Karpas-422 (cell line): ENCODE data around the gene SMIM43. TPM values are rescaled to one million over a fixed set of nuclear protein-coding genes. Genes with fewer than 3 reads are reported as not detected.

Experiments
- DNase-seq: peaks from one replicate; pipeline ENCODE4 v3.0.0-alpha.2; 2015
- H2AFZ ChIP-seq: fragments of 200-600 bp; sonication (generic); 2 replicates; pipeline ENCODE4 v1.6.1; 2014; ENCODE audit warnings: antibody characterized with exemption, low read length, mixed read lengths
- H3K27ac ChIP-seq: fragments of 200-600 bp; sonication (generic); 2 replicates; pipeline ENCODE4 v1.5.1; 2014; ENCODE audit warnings: mild to moderate bottlenecking, low read length, moderate library complexity
- H3K27me3 ChIP-seq: fragments of 200-600 bp; sonication (generic); 2 replicates; pipeline ENCODE4 v1.6.1; 2014; ENCODE audit warnings: low read length, mixed read lengths
- H3K36me3 ChIP-seq: fragments of 200-600 bp; sonication (generic); 2 replicates; pipeline ENCODE4 v1.6.1; 2014; ENCODE audit warnings: low read length, mixed read lengths; ENCODE audit not compliant: insufficient read depth
- H3K4me1 ChIP-seq: fragments of 200-600 bp; sonication (generic); 2 replicates; pipeline ENCODE4 v1.6.1; 2014; ENCODE audit warnings: mild to moderate bottlenecking, low read length, mixed read lengths
- H3K4me2 ChIP-seq: fragments of 200-600 bp; sonication (generic); 2 replicates; pipeline ENCODE4 v1.6.1; 2014; ENCODE audit warnings: low read length, low read depth, mild to moderate bottlenecking; ENCODE audit not compliant: poor library complexity, severe bottlenecking
- H3K4me3 ChIP-seq: fragments of 200-600 bp; sonication (generic); 2 replicates; pipeline ENCODE4 v1.5.1; 2014; ENCODE audit warnings: mild to moderate bottlenecking, antibody characterized with exemption, low read length, mixed read lengths
- H3K79me2 ChIP-seq: fragments of 200-600 bp; sonication (generic); 2 replicates; pipeline ENCODE4 v1.6.1; 2014; ENCODE audit warnings: mild to moderate bottlenecking, low read length, mixed read lengths
- H3K9ac ChIP-seq: fragments of 200-600 bp; sonication (generic); 2 replicates; pipeline ENCODE4 v1.6.0; 2014; ENCODE audit warnings: low read length
- H3K9me2 ChIP-seq: fragments of 200-600 bp; sonication (generic), shearing (Covaris generic); replicated peaks from 2 replicates; pipeline ENCODE4 v1.6.0; 2014; ENCODE audit warnings: mild to moderate bottlenecking, low read length, moderate library complexity; ENCODE audit not compliant: insufficient read depth
- H3K9me3 ChIP-seq: fragments of 300-700, 200-600 bp; sonication (generic); 2 replicates; pipeline ENCODE4 v1.6.1; 2014; ENCODE audit warnings: low read length, mixed read lengths
- H4K20me1 ChIP-seq: fragments of 200-600 bp; sonication (generic); 2 replicates; pipeline ENCODE4 v1.6.1; 2014; ENCODE audit warnings: mild to moderate bottlenecking, antibody characterized with exemption, low read length, low read depth; ENCODE audit not compliant: insufficient read depth
- total RNA-seq: library from RNA; depleted of rRNA; stranded (reverse); fragments of >200 nt; shearing (Covaris generic); gene quantifications from 2 replicates; pipeline ENCODE4 v1.2.3, GENCODE V29; 2014; ENCODE audit warnings: low replicate concordance; rRNA removed

The SMIM43 gene
- total RNA-seq, 1 experiment from 2014 or later, result not detected

- no peaks in the 10 kb centered on the region for H3K27me3 ChIP-seq
- no peak overlapping the region for H3K4me3 ChIP-seq
- no peak overlapping the region for H3K9ac ChIP-seq
- DNase-seq, result no peak
- H3K79me2 ChIP-seq, result no peaks in the 10 kb centered on the region
- H3K27ac ChIP-seq, result no peak overlapping the region
- H3K9me2 ChIP-seq, result no peaks in the 10 kb centered on the region
- no peaks in the 10 kb centered on the region for H4K20me1 ChIP-seq
- H2AFZ ChIP-seq, result no peak overlapping the region
- no peaks in the 10 kb centered on the region for H3K4me1 ChIP-seq
- H3K36me3 ChIP-seq, result no peaks in the 10 kb centered on the region
- H3K9me3 ChIP-seq, result no peaks in the 10 kb centered on the region
- no peak overlapping the region for H3K4me2 ChIP-seq
Observed at GRCh38 chr4:121712783-121713182, 52.2 kb downstream of the SMIM43 start.

- Histone ChIP-seq H3K27ac (no peak overlapping the region), H3K9me3 (no peaks in the 10 kb centered on the region), H3K4me2 (no peak overlapping the region), H3K36me3 (no peaks in the 10 kb centered on the region), H3K9ac (no peak overlapping the region), H3K4me1 (no peaks in the 10 kb centered on the region), H3K4me3 (no peak overlapping the region), H3K9me2 (no peaks in the 10 kb centered on the region), H3K27me3 (no peaks in the 10 kb centered on the region), H2AFZ (no peak overlapping the region; the same call in 1 of the 2 replicates), H3K79me2 (no peaks in the 10 kb centered on the region), H4K20me1 (no peaks in the 10 kb centered on the region)
- no peak for DNase-seq
Observed at GRCh38 chr4:121712001-121712651, 52.8 kb downstream of the SMIM43 start.

- Histone ChIP-seq H3K27me3 (no peaks in the 10 kb centered on the region), H3K9me3 (no peaks in the 10 kb centered on the region), H3K36me3 (no peaks in the 10 kb centered on the region), H3K4me3 (no peak overlapping the region), H3K4me1 (no peaks in the 10 kb centered on the region), H4K20me1 (no peaks in the 10 kb centered on the region), H3K4me2 (no peak overlapping the region), H3K79me2 (no peaks in the 10 kb centered on the region), H2AFZ (no peak overlapping the region), H3K9me2 (no peaks in the 10 kb centered on the region), H3K9ac (no peak overlapping the region), H3K27ac (no peak overlapping the region)
- DNase-seq, result no peak
Observed at GRCh38 chr4:121711263-121712000, 53.5 kb downstream of the SMIM43 start.

GRCh38 chr4:121709766-121710405 lies 55.1 kb downstream of the SMIM43 start:
- H4K20me1 ChIP-seq, result no peaks in the 10 kb centered on the region
- no peaks in the 10 kb centered on the region for H3K36me3 ChIP-seq
- no peak overlapping the region for H3K4me2 ChIP-seq
- no peaks in the 10 kb centered on the region for H3K4me1 ChIP-seq
- H3K9me3 ChIP-seq, result no peaks in the 10 kb centered on the region
- no peak overlapping the region for H3K4me3 ChIP-seq
- DNase-seq, result no peak
- no peak overlapping the region for H2AFZ ChIP-seq
- H3K9ac ChIP-seq, result no peak overlapping the region
- no peak overlapping the region for H3K27ac ChIP-seq
- H3K27me3 ChIP-seq, result no peaks in the 10 kb centered on the region
- H3K79me2 ChIP-seq, result no peaks in the 10 kb centered on the region
- H3K9me2 ChIP-seq, result no peaks in the 10 kb centered on the region

Other genes with a start within 250 kb of the SMIM43 start
- 67.2 and 89.5 TPM in 2 replicates for gene ANXA5, start 68.2 kb downstream of the SMIM43 start, total RNA-seq
- gene EXOSC9, start 36.2 kb upstream of the SMIM43 start, total RNA-seq, result 38.2 and 42.2 TPM in 2 replicates
- 37.0 and 46.8 TPM in 2 replicates for gene CCNA2, start 58.7 kb upstream of the SMIM43 start, total RNA-seq
- gene BBS7, start 105.3 kb upstream of the SMIM43 start, total RNA-seq, result 15.0 and 28.4 TPM in 2 replicates
- gene TRPC3, start 186.9 kb upstream of the SMIM43 start, total RNA-seq, result not detected in 2 replicates